Nephron progenitor cell (in vitro differentiated cells): Measurements from ENCODE around the gene ARHGAP40.

Experiments
- DNase-seq: peaks from one replicate; pipeline ENCODE4 v3.0.0; 2021
- H3K27ac Mint-ChIP-seq: 2 replicates; pipeline ENCODE4 v1.8.0; 2021; ENCODE audit warnings: mild to moderate bottlenecking, moderate library complexity, mixed read lengths
- H3K27me3 Mint-ChIP-seq: 2 replicates; pipeline ENCODE4 v1.8.0; 2021; ENCODE audit warnings: mild to moderate bottlenecking, low read depth, mixed read lengths; ENCODE audit not compliant: poor library complexity
- H3K36me3 Mint-ChIP-seq: 2 replicates; pipeline ENCODE4 v1.8.0; 2021; ENCODE audit warnings: low read depth, mixed read lengths
- H3K4me1 Mint-ChIP-seq: 2 replicates; pipeline ENCODE4 v1.8.0; 2021; ENCODE audit warnings: mixed read lengths
- H3K4me3 Mint-ChIP-seq: 2 replicates; pipeline ENCODE4 v1.8.0; 2021; ENCODE audit warnings: mild to moderate bottlenecking, moderate library complexity, mixed read lengths
- H3K9me3 Mint-ChIP-seq: 2 replicates; pipeline ENCODE4 v1.8.0; 2021; ENCODE audit warnings: mild to moderate bottlenecking, moderate library complexity, mixed read lengths
- CTCF ChIP-seq: fragments of 200-600 bp; sonication (generic); IDR thresholded peaks from 2 replicates; pipeline ENCODE4 v1.5.0; 2021; ENCODE audit warnings: antibody characterized with exemption

The ARHGAP40 gene

DNA sequence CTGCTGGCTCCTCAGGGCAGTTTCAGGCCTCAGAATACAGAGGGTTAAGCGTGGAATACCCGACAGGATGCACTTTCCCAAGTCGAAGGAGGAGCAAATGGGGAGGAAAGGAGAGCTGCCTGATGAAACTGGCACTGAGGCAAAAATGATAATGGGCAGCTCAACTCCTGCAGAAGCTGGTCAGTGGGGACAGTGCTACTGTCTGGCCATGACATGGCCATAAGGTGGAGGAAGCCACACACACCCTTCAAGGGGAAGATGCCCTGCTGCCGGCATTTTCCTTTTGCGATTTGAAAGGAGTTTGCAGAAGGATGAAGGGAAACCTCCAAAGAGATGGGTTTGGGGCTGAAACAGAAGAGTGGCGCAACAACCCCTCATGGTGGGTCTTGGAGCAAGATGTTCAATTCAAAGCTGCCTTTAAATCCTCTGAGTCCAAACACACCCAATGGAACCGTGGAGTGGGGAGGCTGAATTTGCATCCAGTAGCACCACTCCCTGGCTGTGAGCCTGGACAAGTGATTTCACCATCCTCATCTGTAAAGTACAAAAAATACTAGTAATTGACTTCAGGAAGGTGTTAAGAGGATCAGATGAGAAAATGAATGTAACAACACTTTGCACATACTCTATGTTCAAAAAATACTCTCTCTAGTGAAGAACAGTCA lies 17.4 kb upstream of the ARHGAP40 start:
- Mint-ChIP-seq H3K4me3 (no peak overlapping the region), H3K36me3 (no peaks in the 10 kb centered on the region), H3K4me1 (peaks cover 17% of the 10 kb centered on the region), H3K27ac (no peak overlapping the region), H3K27me3 (peaks cover 5% of the 10 kb centered on the region), H3K9me3 (no peaks in the 10 kb centered on the region)
- DNase-seq = no peak
- no peak for TF ChIP-seq CTCF

GRCh38 chr20:38585404-38586180 lies 16.0 kb upstream of the ARHGAP40 start:
- DNase-seq = no peak
- Mint-ChIP-seq H3K9me3 (no peaks in the 10 kb centered on the region), H3K36me3 (no peaks in the 10 kb centered on the region), H3K4me1 (peaks cover 8% of the 10 kb centered on the region), H3K27me3 (peaks cover 5% of the 10 kb centered on the region), H3K4me3 (no peak overlapping the region), H3K27ac (no peak overlapping the region)
- no peak for TF ChIP-seq CTCF

GRCh38 chr20:38586181-38586525 lies 15.5 kb upstream of the ARHGAP40 start:
- Mint-ChIP-seq H3K4me1 (peaks cover 2% of the 10 kb centered on the region), H3K27me3 (peaks cover 5% of the 10 kb centered on the region), H3K36me3 (no peaks in the 10 kb centered on the region), H3K27ac (no peak overlapping the region), H3K4me3 (no peak overlapping the region), H3K9me3 (no peaks in the 10 kb centered on the region)
- DNase-seq = no peak
- no peak for TF ChIP-seq CTCF

GRCh38 chr20:38588303-38588702 lies 13.3 kb upstream of the ARHGAP40 start:
- H3K9me3 Mint-ChIP-seq = no peaks in the 10 kb centered on the region
- H3K36me3 Mint-ChIP-seq = no peaks in the 10 kb centered on the region
- no peak for TF ChIP-seq CTCF
- peaks cover 5% of the 10 kb centered on the region for H3K27me3 Mint-ChIP-seq
- no peak for DNase-seq
- H3K4me1 Mint-ChIP-seq = no peaks in the 10 kb centered on the region
- no peak overlapping the region for H3K4me3 Mint-ChIP-seq
- H3K27ac Mint-ChIP-seq = no peak overlapping the region

DNA sequence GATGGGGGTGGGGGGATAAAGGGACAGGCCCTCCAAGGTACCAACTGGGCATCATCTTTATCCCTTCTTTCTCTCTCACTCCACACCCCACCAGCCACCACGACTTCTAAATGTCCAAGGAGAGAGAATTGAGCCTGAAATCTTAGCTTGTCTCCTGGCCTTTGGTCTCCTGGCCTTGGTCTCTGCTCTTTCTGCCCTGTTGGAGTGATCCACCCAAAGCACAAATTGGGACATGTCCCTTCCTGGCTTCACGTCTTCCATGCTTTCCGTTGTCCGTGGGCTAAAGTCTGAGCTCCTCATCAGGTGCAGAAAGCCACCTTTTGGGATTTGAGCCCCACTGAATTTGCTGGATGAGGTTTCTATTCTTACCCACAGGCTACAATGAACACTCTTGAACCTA lies 12.3 kb upstream of the ARHGAP40 start:
- no peak for DNase-seq
- no peaks in the 10 kb centered on the region for H3K27me3 Mint-ChIP-seq
- H3K4me3 Mint-ChIP-seq = no peak overlapping the region

More for the DNA sequence above, 12.3 kb upstream of the ARHGAP40 start:
- H3K27ac Mint-ChIP-seq = no peak overlapping the region
- H3K36me3 Mint-ChIP-seq = no peaks in the 10 kb centered on the region
- no peaks in the 10 kb centered on the region for H3K4me1 Mint-ChIP-seq
- no peaks in the 10 kb centered on the region for H3K9me3 Mint-ChIP-seq
- TF ChIP-seq CTCF = no peak
